ENCODE results near the gene LILRA5. TPM values are rescaled to one million over a fixed set of nuclear protein-coding genes. Genes with fewer than 3 reads are reported as not detected.

LILRA5 gene
- total and polyA plus RNA-seq, 2 of the 4 experiments (the other 2 are of a cell fraction), result not detected

- Histone ChIP-seq H3K79me1 (ENCODE audit: low read depth in 1 of 2, low read length in 2 of 2) (no peaks in the 10 kb centered on the region), H3K23ac (ENCODE audit: low read depth, low read length) (no peak overlapping the region), H3K9me1 (ENCODE audit: insufficient read depth, low read length) (no peaks in the 10 kb centered on the region), H4K20me1 (ENCODE audit: insufficient read depth, low read length) (no peaks in the 10 kb centered on the region), H4K8ac (ENCODE audit: low read depth in 2 of 2, low read length in 2 of 2) (no peak overlapping the region), H2AK5ac (ENCODE audit: low read depth, low read length) (no peak overlapping the region), H3K4me1 (ENCODE audit: control insufficient read depth, insufficient read depth, low read length) (no peaks in the 10 kb centered on the region), H3K9ac (ENCODE audit: low read depth, low read length) (no peak overlapping the region), H3K4me2 (ENCODE audit: low read depth, low read length) (no peak overlapping the region), H3K4me3 (ENCODE audit: insufficient read depth, low read depth, low read length) (no peak overlapping the region), H3K9me3 (ENCODE audit: control insufficient read depth, insufficient read depth, low read length) (0 out of 2 replicates have a peak, but pooled peaks cover 1% of the 10 kb centered on the region), H2AFZ (replicated peaks; ENCODE audit: low read length, poor library complexity) (no peak overlapping the region), H3K18ac (ENCODE audit: low read depth, low read length) (no peak overlapping the region), H4K91ac (ENCODE audit: insufficient read depth, low read depth, low read length) (no peak overlapping the region), H2BK5ac (ENCODE audit: low read depth, low read length, poor library complexity, severe bottlenecking) (no peak overlapping the region), H2BK120ac (ENCODE audit: low read depth, low read length) (no peak overlapping the region), H3K27me3 (ENCODE audit: control insufficient read depth, insufficient read depth, low read length) (no peaks in the 10 kb centered on the region), H3K4ac (ENCODE audit: low read depth, low read length) (no peak overlapping the region), H2BK20ac (ENCODE audit: low read depth, low read length) (no peak overlapping the region), H3K36me3 (ENCODE audit: control insufficient read depth, insufficient read depth, low read length) (no peaks in the 10 kb centered on the region), H3K56ac (ENCODE audit: extremely low read depth, insufficient read depth, low read length) (no peak overlapping the region), H2BK15ac (ENCODE audit: low read depth, low read length) (no peak overlapping the region), H3K14ac (replicated peaks; ENCODE audit: low read depth, low read length) (no peak overlapping the region), H2AK9ac (replicated peaks; ENCODE audit: low read depth, low read length, poor library complexity) (no peak overlapping the region), H3K27ac (ENCODE audit: insufficient read depth, low read length) (no peak overlapping the region), H4K5ac (ENCODE audit: low read depth, low read length) (no peak overlapping the region)
- ChIA-PET CTCF (no interaction called here), POLR2A (ENCODE audit: unreplicated experiment) (no interaction called here)
- ATAC-seq (ENCODE audit: low read depth) (no peak), DNase-seq (no peak)
- in situ Hi-C loops (cut with MboI; ENCODE audit: low sequenced_read_pairs) (loop anchor here (5.0 kb wide), 1 partner anchor 278 kb away; no protein-coding TSS in a partner anchor), dilution Hi-C loops (cut with HindIII; ENCODE audit: low sequenced_read_pairs, unreplicated experiment) (no loop called here), intact Hi-C loops (cut with micrococcal nuclease) (no loop called here)
- WGBS, 2 experiments (ENCODE audit: extremely low coverage in 2 of 2, insufficient read length in 1 of 2), result no CpG with 5 or more reads among the region's 5 CpGs
- no TSS peak for BruUV-seq (replicated peaks)
- TF ChIP-seq MAFK (IDR thresholded peaks at IDR 0.05; ENCODE audit: low read depth, low read length) (no peak), RCOR1 (IDR thresholded peaks at IDR 0.05; ENCODE audit: insufficient replicate concordance, low read length) (no peak), BHLHE40 (IDR thresholded peaks at IDR 0.05; ENCODE audit: low read depth, low read length) (no peak), USF2 (IDR thresholded peaks at IDR 0.05; ENCODE audit: low read depth, low read length) (no peak), ELK1 (IDR thresholded peaks at IDR 0.05; ENCODE audit: borderline replicate concordance, low read depth, low read length) (no peak), RFX5 (IDR thresholded peaks at IDR 0.05; ENCODE audit: low read depth, low read length) (no peak), FOS (IDR thresholded peaks at IDR 0.05; ENCODE audit: low read depth, low read length) (no peak), MXI1 (IDR thresholded peaks at IDR 0.05; ENCODE audit: borderline replicate concordance, low read depth, low read length) (no peak), POLR2A (IDR thresholded peaks at IDR 0.05; ENCODE audit: low read depth, low read length) (no peak), CHD1 (IDR thresholded peaks at IDR 0.05; ENCODE audit: low read depth, low read length) (no peak), RAD21 (IDR thresholded peaks at IDR 0.05; ENCODE audit: low read length) (no peak), SMC3 (IDR thresholded peaks at IDR 0.05; ENCODE audit: low read depth, low read length) (no peak), CEBPB (IDR thresholded peaks at IDR 0.05; ENCODE audit: low read depth, low read length) (no peak)
- TF ChIP-seq, protein P1, sequence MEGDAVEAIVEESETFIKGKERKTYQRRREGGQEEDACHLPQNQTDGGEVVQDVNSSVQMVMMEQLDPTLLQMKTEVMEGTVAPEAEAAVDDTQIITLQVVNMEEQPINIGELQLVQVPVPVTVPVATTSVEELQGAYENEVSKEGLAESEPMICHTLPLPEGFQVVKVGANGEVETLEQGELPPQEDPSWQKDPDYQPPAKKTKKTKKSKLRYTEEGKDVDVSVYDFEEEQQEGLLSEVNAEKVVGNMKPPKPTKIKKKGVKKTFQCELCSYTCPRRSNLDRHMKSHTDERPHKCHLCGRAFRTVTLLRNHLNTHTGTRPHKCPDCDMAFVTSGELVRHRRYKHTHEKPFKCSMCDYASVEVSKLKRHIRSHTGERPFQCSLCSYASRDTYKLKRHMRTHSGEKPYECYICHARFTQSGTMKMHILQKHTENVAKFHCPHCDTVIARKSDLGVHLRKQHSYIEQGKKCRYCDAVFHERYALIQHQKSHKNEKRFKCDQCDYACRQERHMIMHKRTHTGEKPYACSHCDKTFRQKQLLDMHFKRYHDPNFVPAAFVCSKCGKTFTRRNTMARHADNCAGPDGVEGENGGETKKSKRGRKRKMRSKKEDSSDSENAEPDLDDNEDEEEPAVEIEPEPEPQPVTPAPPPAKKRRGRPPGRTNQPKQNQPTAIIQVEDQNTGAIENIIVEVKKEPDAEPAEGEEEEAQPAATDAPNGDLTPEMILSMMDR (conservative IDR thresholded peaks at IDR 0.05; ENCODE audit: low read depth, low read length), result no peak
Measured at GRCh38 chr19:54299515-54299914, 13.5 kb downstream of the LILRA5 start.

Measured in IMR-90 (cell line).